GM21515 (cell line): ENCODE measurements around the gene CREB5.

Experiments
- ATAC-seq: cut with Tn5 transposase; IDR thresholded peaks from one replicate; pipeline ENCODE4 v1.9.1; 2021; ENCODE audit not compliant: unreplicated experiment

The CREB5 gene

GRCh38 chr7:28433699-28434219 is 21.4 kb downstream of the CREB5 start:
- no peak for ATAC-seq

DNA sequence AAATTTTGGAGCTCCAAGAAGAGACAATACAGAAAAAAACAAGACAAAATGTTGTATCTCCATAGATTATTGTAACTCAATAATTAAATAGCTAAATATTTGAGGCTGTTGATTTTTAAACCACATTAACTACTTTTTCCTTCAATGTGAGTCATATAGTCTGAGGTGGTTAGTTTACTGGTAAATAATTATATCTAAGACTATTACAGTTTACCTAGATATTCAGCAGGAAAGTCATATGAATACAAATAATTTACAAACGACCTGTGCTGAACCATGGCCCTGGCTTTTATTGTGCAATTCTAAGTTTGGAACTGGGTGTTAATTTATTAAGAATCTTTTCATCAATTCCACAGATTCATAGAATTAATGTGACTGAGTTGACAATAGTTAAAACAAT is 22.2 kb downstream of the CREB5 start:
- ATAC-seq, result no peak

GRCh38 chr7:28435152-28435551 is 22.8 kb downstream of the CREB5 start:
- no peak for ATAC-seq

DNA sequence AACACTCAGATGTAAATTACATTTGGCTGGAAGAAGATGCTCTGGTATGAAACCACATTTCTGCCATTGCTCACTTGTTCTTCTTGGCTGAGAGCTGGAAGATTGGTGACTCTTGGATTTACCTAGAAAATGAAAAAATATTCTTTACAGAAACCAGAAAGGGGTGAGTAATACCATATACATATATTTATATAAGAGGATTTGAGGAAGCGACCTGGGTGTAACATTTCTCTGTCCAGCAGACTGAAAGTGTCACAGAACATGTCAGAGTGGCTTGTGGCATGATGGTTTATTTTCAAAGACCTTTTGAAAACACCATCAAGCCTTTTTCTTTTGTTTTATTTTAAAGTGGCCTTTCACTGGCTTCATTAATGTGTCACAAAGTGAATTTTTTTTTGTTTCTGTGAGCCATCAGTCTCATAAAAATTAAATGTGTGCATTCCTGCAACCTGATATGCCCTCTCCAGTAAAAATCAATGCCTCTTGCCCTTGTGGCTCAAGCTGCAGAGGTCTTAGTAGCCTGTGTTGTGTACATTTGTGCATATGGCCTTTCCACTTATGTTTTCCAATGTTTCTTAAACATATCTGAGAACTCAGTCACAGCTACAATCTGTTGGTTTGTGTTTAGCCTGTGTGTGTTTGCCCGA is 23.5 kb downstream of the CREB5 start:
- ATAC-seq, result no peak

DNA sequence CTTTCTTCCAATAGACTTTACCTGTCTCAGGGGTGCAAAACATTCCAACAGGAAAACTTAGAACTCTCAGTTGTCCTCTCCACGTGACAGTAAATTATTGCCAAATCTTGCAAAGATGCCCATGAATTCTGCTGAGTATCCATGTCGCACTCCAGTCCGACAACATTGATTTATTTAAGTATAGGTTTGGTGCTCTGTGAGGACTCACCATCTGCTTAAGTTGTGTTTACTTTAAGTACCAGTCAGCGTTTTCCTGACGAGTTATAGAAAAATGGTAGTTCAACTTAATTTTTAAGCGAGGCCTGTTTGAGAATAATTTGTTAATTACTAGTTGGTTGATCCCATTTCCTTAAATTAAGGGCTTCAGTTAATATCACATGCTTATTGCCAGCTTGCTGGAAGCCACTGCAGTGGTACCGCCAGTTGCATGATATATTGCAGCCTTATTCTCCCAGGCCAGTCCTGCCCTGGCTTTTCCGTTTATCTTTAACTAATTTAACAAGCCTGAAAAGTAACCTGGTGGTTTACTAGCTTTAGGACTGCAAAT is 27.8 kb downstream of the CREB5 start:
- ATAC-seq, result no peak

GRCh38 chr7:28442540-28443420 is 30.5 kb downstream of the CREB5 start:
- ATAC-seq, result no peak

DNA sequence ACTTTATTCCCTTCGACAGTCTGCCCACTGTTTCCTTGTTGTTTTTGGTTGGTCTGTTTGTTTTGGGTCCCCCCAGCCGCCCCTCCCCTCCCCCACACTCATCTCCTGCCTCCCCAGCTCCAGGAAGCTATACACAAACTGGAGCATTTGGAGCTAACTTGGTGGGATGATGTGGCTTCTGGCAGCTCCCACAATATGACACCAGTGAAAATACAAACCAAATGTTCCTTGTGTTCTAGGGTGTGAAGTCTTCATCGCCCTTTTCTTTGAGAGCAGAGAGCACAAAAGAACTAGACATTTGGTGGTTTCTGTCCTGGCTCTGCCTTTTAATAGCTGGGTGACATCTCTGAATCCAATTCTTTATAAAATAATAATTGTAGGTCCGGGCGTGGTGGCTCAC is 33.8 kb downstream of the CREB5 start:
- ATAC-seq, result no peak

- ATAC-seq, result no peak
These were observed 34.8 kb downstream of the CREB5 start for GRCh38 chr7:28447071-28447470.

DNA sequence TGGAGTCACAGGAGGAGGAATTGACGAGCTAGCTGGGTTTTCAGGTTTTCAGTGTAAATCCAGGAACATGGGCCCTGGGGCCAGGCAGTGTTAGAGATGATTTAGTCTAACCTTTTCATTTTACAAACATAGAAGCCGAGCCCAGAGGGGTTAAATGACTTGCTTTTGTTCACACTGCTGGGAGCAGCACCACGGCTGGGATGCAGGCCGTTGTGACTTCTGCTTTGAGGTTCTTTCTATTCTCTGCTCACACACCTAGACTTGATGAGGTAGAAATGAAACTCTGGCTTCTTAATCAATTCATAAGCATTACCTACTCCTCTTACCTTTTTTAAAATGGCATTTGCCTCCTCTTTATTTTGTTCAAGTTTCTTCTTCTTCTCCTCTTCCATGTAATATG is 36.4 kb downstream of the CREB5 start:
- no peak for ATAC-seq

- no peak for ATAC-seq
These were observed 40.4 kb downstream of the CREB5 start for GRCh38 chr7:28452681-28453080.

DNA sequence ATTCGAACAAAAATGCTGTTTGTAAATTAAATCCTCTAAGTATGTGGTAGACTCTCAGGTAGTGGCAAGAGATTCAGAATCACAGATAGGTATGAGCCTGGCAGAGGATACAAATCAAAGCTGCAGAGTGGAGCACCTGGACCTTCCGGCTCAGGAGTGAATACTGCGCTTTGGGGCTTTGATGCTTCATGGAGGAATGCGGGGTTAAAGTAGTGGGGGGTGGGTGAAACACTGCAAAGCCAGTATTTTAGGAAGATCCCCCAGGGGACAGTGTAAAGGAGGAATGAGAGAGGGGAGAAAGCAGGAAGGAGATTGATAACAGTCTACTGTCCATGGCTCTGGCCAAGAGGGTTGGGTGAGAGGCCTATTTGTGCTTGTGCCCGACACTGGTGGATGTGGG is 43.2 kb downstream of the CREB5 start:
- no peak for ATAC-seq

DNA sequence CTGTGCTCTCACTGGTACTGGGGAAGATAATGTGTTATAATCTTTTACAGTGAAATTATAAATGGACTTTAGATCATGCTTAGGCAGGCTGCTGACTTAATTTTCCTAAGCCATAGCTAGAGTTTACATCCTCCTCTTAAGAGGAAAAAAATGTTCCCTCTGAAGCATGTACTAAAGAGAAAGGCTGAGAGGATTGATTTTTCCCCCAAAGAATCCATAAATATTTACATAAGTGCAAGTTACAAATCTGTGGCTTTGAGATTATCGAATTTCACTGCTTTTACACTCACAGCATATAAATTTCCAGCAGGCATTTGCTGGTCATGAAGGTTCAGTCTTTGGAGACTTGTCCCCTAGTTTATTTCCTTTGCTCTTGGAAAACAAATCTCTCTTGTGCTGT is 43.7 kb downstream of the CREB5 start:
- no peak for ATAC-seq

GRCh38 chr7:28458732-28459131 is 46.4 kb downstream of the CREB5 start:
- ATAC-seq, result no peak

GRCh38 chr7:28459306-28459705 is 47.0 kb downstream of the CREB5 start:
- no peak for ATAC-seq

DNA sequence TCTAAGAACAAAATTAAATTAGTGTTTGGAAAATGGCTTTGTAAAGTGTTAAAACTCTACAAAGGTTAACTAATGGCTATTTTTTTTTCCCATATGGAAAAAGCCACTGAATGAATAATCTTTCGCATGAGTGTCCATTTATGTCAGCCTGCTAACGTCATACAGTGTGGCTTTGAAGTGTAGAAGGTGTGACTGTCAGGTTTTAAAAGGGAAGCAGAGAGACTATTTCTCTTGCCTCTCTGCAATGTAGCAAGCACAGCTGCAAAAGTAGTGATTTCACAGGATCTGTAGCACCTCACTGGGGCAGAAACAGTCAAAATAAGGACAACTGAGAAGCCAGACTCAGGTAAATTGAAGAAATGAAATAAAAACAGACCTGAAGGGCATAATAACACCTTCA is 53.4 kb downstream of the CREB5 start:
- no peak for ATAC-seq

- ATAC-seq, result no peak
These were observed 54.0 kb downstream of the CREB5 start for GRCh38 chr7:28466341-28466740.

DNA sequence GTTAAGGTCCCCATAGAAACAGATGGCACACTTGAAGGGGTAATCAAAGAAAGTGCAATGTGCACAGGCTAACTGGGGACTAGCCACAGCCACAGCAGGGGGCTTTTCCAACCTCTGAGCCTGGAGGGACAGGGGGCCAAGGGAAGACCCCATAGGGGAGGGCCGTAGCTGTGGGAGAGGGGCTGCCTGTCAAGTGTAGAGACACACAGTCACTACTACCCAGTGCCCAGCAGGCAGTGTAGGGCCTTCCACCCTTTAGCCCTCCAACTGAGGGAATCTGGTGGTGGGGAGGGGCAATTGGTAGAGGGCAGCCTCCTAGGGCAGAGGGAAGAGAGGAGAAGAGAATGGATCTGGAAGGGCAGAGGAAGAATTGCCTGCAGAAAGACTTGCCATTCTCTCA is 54.6 kb downstream of the CREB5 start:
- no peak for ATAC-seq

DNA sequence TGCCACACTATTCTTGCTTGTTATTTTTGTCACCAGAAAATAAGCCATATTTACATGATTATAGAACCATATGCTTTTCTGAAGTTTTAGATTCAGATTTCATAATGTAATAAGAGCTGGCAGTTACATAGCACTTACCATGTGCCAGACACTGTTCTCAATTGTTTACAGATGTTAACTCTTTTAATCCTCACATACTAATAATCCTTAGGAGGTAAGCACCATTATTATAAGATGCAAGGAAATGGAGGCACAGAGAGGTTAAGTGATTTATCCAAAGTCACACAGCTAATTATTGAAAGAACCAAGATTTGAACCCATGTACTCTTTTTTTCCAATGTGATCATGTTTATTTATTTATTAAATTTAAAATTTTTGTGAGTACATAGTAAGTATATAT is 57.2 kb downstream of the CREB5 start:
- ATAC-seq, result no peak

GRCh38 chr7:28470344-28470743 is 58.0 kb downstream of the CREB5 start:
- ATAC-seq, result no peak

GRCh38 chr7:28472332-28472731 is 60.0 kb downstream of the CREB5 start:
- no peak for ATAC-seq

DNA sequence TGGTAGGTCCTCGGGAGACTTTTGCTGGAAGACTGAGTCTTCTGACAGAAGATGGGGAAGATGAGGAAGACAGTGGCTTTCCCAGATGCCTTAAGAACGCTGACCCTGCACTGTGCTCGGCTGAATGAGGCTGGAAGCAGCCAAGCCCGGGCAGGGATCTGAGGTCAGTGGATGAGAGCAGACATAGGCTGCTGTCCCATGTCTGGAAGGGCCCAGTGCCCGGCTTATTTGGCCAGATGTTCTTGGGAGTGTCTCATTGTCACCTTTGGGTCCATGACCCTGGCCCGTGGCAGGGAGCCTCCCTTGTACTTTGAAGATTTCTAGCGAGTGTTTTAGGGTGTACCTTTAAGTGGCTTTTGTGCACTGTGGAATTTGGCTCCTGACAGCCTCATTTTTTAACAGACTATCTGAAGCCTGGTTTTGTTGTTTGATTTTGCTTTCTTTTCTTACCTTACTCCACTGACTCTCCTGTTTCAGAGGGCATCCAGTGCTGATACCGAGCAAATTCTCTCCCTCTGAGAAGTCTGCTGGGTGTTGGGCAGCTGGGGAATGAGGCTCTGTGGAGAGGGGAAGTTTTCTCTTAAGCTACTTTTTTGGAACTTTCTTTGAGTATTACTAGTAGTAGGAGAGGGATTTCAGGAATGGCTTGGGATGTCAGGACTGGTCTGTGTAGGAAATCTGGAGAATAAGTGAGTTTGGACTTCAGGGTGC is 61.4 kb downstream of the CREB5 start:
- ATAC-seq, result no peak

DNA sequence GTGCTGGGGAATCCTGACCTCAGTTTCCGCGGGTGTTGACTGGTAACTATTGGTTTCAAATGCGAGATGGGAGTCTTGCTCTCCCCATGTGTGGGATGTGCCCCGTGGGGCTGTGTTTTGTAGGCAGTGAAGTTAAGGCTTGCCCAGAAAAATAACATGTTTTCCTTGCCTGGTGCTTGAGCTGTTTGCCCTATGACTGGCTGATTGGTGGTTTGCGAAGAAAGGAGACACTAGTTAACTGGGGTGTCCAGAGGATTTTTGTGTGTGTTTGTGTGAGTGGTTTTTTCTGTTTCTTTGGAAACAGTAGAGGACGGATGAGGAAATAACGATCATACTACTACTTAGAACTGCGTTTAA is 61.9 kb downstream of the CREB5 start:
- ATAC-seq, result no peak
